ENCODE measurements around the gene RNU6-7. TPM values are rescaled to one million over a fixed set of nuclear protein-coding genes. Genes with fewer than 3 reads are reported as not detected.
A peak's percentile ranks its signal among the peaks of the same experiment; 100 is the strongest.

The RNU6-7 gene
- total RNA-seq, 3 donors from 2014 or later, result not detected

- intact Hi-C loops (cut with DNase I, micrococcal nuclease), result no loop called here
- Histone ChIP-seq H3K4me1 (ENCODE audit: low read depth) (no peaks in the 10 kb centered on the region), H3K4me3 (no peak overlapping the region), H3K9me3 (no peaks in the 10 kb centered on the region), H3K36me3 (ENCODE audit: low read depth) (no peaks in the 10 kb centered on the region)
- DNase-seq (no peak), ATAC-seq (no peak)
- no peak for TF ChIP-seq CTCF (IDR thresholded peaks at IDR 0.05)
These were observed 9.0 kb upstream of the RNU6-7 start for GRCh38 chr14:32192712-32193373.

GRCh38 chr14:32193532-32193931 is 8.3 kb upstream of the RNU6-7 start:
- intact Hi-C loops (cut with DNase I, micrococcal nuclease), result no loop called here
- Histone ChIP-seq H3K4me3 (no peak overlapping the region), H3K9me3 (no peaks in the 10 kb centered on the region), H3K36me3 (ENCODE audit: low read depth) (no peaks in the 10 kb centered on the region), H3K4me1 (ENCODE audit: low read depth) (no peaks in the 10 kb centered on the region)
- DNase-seq (no peak), ATAC-seq (no peak)
- TF ChIP-seq CTCF (IDR thresholded peaks at IDR 0.05), result no peak

GRCh38 chr14:32195636-32196035 is 6.2 kb upstream of the RNU6-7 start:
- intact Hi-C loops (cut with DNase I, micrococcal nuclease), result no loop called here
- ATAC-seq (no peak), DNase-seq (no peak)
- no peak overlapping the region for H3K4me3 ChIP-seq
- H3K36me3 ChIP-seq (ENCODE audit: low read depth), result no peaks in the 10 kb centered on the region
- no peaks in the 10 kb centered on the region for H3K9me3 ChIP-seq
- H3K4me1 ChIP-seq (ENCODE audit: low read depth), result no peaks in the 10 kb centered on the region
- TF ChIP-seq CTCF (IDR thresholded peaks at IDR 0.05), result no peak

GRCh38 chr14:32197919-32198318 is 3.9 kb upstream of the RNU6-7 start:
- Histone ChIP-seq H3K4me1 (ENCODE audit: low read depth) (peaks cover 7% of the 10 kb centered on the region), H3K36me3 (ENCODE audit: low read depth) (no peaks in the 10 kb centered on the region), H3K9me3 (no peaks in the 10 kb centered on the region), H3K4me3 (no peak overlapping the region)
- intact Hi-C loops (cut with DNase I, micrococcal nuclease), result no loop called here
- DNase-seq (no peak), ATAC-seq (no peak)
- TF ChIP-seq CTCF (IDR thresholded peaks at IDR 0.05), result no peak

GRCh38 chr14:32200368-32201192 is 1.3 kb upstream of the RNU6-7 start:
- intact Hi-C loops (cut with DNase I, micrococcal nuclease), result no loop called here
- no peaks in the 10 kb centered on the region for H3K36me3 ChIP-seq (ENCODE audit: low read depth)
- no peak for ATAC-seq
- no peak for TF ChIP-seq CTCF (IDR thresholded peaks at IDR 0.05)
- peaks cover 7% of the 10 kb centered on the region for H3K4me1 ChIP-seq (ENCODE audit: low read depth)
- no peak for DNase-seq
- no peaks in the 10 kb centered on the region for H3K9me3 ChIP-seq
- H3K4me3 ChIP-seq, result peak overlapping the region; percentile 42

Data from mucosa of descending colon (tissue), 3 donors.